Epithelial cell of prostate (primary cell): ENCODE results near the gene PDXK.

Experiments used
- DNase-seq: peaks from one replicate; pipeline ENCODE4 v3.0.0-alpha.2; 2011; ENCODE audit warnings: low read depth, low spot score
- H3K27ac ChIP-seq: fragments of 450-650 bp; 2 replicates; pipeline ENCODE4 v1.5.1; 2017; ENCODE audit warnings: mild to moderate bottlenecking

PDXK gene

DNA sequence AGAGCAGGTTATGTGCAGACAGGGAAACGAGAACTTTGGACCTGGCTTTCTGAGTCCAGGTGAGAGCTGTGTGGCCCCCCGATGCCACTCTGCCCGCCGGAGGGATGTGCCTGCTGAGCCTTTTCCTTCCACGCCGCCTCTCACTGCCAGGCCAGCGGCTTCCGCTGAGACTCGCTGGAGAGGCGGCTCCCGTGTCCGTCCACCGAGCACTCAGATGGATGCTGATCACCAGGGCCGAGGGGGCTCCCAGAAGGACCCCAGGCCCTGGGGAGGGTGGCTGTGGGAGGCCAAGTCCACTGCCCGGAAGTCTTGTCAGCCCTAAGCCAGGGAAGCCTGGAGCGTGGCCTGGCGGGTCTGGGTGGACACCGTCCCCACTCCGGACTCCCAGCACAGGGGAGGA, 40.7 kb downstream of the PDXK start:
- DNase-seq: no peak
- no peak overlapping the region for H3K27ac ChIP-seq

DNA sequence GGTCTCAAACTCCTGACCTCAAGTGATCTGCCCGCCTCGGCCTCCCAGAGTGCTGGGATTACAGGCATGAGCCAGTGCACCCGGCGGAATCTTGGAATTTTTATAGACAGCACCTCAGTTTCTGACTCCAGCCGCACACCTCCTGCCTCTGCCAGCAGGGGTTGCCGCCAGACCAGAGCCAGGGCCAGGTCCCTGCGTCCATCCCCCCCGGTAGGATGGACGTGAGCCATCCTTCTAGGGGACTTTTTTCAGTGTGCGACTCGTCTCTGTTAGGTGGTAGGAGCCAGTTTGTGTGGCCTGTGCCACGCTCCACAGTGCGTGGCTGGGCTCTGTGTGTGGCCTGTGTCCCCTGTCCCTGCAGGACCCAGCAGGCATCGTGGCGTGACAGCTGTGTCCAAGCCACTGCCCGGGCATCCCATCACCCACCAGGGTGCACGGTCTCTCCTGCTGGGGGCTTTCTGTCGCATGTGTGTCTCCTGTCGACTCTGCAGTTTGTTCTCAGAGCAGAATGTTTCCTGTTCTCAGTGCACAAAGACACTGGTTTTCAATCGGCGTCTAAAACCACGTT, 41.5 kb downstream of the PDXK start:
- H3K27ac ChIP-seq: no peak overlapping the region
- DNase-seq: no peak

DNA sequence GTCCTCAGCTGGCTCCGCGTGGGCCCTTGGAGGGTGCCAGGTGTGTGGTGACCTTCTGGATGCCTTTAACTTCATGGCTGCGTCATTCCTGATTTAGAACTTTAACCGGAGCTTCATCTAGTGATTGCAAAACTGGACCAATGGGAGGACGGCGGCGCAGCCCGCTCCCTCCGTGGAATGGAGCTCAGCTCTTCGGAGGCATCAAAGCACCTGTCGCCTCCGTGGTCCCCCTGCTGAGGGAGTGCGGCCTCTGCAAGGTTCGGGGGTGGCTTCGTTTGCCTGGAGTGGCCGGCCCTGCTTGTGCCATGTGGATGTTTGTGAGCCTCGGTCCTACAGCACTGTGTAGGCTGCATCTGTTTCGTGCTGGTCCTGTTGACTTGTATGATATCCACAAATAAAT, 43.0 kb downstream of the PDXK start:
- no peak for DNase-seq
- H3K27ac ChIP-seq: peak overlapping the region; percentile 44

DNA sequence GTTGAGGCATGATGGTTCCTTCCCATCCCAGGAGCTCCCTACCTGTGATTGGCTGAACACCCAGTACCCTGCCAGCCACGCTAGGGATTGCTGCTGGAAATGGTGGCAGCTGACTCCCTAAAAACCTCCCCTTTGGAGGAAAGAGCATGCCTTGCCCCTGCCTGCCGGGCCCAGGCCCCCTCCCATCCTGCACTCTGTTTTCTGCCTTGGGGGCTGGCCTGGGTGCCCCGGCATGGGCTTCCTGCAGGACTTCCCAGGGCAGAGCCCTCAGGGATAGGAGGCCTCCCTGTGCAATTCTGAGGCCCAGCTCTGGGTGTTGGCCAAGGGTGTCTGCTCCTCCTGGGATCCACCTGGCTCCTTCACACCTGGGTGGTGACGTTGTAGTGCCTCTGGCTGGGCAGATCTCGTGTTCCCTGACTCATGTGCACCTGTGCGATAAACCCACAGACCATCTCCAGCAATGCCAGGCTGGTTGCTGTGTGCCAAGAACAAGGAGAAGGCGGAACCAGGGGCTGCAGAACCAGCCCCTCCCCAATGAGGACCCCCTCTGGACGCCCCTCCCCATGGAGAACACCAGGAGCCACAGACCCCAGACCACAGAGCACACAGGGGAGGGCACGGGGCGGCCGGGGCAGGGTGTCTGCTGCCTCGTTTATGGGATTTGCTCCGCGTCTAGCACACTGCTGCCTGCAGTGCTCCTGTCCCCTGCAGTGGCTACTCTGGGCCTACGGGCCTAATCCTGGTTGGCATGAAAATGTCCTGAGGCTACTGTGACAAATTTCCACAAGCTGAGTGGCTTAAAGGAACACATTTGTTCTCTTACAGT, 43.6 kb downstream of the PDXK start:
- peak; percentile 53 for DNase-seq
- H3K27ac ChIP-seq: peak overlapping the region; percentile 44

DNA sequence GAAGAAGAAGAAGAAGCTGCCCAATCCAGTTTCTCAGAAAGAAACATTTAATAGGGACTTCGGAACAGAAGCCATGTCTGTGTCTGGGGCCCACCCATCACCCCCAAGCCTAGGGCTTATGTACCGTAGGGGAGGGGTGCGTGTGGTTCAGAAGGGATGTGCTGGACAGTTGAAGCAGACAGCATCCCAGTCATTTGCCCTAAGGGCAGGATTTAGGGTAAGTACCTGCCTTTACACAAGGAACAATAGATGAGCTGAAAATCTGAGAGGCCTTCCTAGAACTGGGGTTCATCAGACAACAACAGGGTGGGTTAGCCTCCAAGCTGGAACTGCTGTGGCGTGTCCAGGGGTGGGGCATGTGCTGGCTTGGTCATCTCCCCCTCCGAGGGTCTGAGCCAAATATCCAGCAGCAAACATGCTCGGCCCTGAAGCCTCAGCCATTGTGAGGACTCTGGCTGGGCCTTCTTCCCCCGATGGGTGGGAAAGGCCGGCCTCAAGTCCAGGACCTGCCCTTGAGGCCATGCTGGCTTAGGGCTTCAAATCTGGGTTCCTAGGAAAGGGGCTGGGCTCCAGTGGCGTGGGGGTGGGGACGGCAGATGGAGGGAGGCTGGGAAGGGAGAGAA, 45.1 kb downstream of the PDXK start:
- DNase-seq: no peak
- peak overlapping the region; percentile 44 for H3K27ac ChIP-seq

DNA sequence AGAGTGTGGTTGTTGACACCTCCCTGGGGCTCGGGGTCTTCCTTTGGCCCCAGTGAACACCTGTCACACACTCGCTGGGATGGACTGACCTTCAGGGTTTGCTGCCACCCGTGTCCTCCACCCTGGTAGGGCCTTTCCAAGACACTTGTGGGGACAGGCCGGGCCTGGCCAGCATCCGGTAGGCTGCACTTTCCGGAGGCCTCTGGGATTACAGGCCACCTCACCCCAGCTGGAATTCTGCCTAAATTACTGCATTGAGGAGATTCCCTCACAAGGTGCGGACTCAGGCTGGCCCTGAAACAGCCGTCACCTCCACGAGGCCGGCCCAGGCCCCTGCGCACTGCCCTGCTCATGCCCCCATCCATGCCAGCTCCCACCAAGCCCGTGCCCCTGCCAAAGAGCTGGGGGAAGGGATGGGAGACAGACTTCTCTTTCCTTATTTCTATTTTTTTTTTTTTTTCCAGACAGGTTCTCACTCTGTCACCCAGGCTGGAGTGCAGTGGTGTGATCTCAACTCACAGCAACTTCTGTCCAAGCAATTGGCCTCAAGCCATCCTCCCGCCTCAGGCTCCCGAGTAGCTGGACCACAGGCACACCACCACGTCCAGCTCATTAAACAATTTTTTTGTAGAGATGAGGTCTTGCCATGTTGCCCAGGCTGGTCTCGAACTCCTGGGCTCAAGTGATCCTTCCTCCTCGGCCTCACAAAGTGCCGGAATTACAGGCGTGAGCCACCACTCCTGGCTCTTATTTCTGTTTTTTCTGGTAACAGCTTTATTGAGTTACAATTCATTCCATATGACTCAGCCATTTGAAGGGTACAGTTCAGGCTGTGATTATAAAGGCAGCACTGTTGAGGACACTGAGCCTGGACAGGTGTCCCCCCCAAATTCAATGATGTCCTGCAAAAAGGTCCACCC, 45.9 kb downstream of the PDXK start:
- peak overlapping the region; percentile 44 for H3K27ac ChIP-seq
- no peak for DNase-seq

DNA sequence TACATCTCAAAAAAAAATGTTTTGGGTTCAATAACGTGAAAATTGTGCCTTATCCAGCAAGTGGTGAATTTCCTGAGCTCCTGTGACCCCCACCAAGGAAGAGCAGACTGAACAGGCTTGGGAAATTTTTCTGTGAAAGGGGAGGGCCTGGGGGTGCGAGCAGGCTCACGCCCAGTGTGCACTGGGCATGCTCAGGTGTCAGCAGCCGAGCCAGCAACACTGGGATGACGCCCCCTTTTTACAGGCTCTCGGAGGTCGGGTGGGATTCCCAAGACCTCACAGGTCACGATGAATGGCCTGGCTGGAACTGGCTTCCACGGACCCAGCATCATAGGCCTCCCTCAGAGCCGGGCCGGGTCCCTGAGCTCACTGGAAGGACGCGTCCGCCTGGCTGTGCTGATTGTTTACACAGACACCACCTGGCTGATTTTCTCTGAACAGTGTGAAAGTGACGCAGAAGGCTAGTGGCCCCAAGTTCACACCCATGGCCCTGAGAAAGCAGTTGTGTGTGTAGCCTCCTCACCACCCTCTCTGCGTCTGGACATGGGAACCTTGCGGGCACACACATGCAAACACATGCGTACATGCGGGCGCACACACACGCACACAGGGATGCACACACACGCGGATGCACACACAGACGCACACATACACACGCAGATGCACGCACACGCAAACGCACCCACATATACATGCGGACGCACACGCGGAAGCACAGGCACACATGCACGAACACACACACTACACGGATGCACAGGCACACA, 48.0 kb downstream of the PDXK start:
- no peak for DNase-seq
- H3K27ac ChIP-seq: peak overlapping the region; percentile 78

DNA sequence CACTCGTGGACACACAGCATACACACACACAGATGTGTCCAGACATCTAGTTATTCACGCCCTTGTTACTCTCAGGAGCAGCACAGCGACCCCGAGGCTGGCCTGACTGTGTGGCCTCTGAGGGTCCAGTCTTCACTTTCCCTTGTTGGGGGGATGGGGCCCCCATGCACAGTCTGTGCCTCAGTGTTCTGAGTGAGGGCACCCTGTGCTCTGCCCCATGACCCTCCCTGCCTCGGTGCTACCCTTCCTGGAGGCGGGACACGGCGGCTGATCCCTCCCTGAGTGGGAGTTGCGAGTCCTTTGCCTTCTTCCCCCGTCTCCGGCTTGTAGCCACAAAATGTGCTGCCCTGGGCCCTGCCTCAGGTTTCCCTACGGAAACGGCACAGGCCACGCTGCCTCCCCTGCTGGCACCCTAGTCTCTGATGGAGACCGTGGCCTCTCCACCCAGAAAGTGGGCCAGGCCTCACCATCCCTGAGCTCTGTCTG, 48.6 kb downstream of the PDXK start:
- no peak for DNase-seq
- peak overlapping the region; percentile 78 for H3K27ac ChIP-seq

DNA sequence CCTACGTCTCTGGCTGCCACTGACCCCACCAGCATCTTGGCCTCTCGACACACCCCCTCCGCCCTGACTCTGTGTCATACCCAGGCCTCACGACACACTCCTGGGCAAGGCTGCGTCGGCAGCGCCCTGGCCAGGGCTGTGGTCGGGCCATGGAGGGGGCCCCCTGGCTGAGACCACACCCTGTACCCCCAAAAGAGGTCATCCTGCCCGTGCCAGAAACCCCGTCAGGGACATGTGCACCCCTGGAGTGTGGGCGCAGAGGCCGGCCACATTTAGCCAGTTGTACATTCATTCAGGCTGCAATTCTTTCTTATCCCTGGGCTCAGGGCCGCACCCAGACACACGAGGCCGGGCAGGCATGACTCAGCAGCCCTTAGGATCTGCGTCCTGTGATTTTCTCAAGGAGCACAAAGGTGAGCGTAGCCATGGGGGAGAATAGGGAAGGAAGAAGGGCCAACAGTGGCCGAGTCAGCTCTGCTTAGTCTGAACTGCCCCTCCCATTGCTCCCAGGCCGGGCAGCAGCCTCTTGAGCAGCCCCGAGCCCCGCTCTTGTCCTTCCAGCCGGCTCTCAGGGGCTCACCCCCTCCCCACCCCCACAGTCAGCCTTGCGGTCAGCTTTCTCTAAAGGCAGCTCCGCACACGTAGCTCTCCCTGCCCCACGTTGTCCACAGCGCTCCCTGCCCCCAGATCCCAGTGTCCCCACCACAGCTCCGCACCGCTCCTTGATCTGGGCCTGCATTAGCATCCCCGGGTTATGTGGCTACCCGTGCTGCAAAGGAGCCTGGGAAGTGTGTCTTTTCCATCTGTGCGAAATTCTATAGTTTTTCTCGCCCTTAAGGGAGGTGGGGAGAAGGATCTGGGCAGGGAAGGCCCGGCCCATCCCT, 49.3 kb downstream of the PDXK start:
- H3K27ac ChIP-seq: peak overlapping the region; percentile 78
- peak; percentile 70 for DNase-seq

DNA sequence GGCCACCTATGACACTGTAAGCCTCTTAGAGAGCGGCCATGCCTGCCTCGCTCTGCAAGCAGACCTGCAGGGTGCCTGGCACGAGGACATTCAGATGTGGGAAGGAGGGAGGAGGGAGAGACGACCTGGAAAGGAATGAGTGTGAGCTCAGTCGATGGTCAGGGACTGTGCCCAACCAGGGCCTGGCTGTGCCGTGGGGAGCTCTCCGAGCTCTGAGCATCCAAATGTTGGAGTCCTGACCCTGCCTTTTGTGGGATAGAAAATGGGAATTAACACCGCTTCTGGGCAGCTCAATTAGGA, 49.9 kb downstream of the PDXK start:
- no peak for DNase-seq
- peak overlapping the region; percentile 78 for H3K27ac ChIP-seq

DNA sequence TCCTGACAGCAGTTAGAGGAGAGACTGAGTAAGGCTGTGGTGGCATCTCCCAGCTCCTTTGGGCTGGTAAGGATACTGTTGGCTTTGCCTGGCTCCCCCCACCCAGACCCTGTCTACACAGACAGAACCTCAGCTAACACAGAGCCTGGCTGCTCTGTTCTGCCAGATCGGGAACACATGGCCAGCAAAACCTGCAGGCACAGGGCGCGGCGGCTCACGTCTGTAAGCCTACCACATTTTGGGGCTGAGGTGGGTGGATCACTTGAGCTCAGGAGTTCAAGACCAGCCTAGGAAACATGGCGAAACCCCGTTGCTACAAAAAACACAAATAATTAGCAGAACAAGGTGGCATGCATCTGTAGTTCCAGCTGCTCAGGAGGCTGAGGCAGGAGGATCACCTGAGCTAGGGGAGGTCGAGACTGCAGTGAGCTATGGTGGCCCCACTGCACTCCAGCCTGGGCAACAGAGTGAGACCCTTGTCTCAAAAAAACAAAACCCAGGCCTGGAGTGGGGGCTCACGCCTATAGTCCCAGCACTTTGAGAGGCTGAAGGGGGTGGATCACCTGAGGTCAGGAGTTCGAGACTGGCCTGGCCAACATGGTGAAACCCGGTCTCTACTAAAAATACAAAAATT, 50.5 kb downstream of the PDXK start:
- no peak for DNase-seq

DNA sequence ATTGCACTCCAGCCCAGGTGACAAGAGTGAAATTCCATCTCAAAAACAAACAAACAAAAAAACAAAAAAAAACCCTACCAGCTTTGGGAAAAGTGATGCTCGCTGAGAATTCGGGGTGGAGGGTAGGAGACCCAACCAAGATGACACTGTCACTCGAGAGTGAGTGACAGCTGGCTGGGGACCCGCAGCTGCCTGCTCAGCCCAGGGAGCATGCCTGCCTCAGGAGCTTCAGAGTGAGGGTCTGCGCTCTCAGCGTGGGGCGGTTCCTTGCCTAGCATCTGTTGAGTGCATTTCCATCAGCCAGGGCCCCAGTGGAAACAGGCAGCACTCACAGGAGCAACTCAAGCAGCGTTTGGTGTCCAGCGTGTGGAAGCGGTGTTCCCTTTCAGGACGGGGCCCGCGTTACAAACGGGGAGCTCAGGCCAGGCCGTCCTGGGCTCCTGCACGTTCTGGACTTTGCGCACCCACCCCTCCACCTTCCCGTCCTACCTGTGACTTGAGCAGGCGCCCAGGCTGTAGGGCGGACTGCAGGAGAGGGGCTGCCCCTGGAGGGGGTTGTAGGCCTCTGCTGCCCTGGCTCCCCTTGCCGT, 51.2 kb downstream of the PDXK start:
- DNase-seq: no peak
- no peak overlapping the region for H3K27ac ChIP-seq

More for the DNA sequence above, 50.5 kb downstream of the PDXK start:
- H3K27ac ChIP-seq: no peak overlapping the region

DNA sequence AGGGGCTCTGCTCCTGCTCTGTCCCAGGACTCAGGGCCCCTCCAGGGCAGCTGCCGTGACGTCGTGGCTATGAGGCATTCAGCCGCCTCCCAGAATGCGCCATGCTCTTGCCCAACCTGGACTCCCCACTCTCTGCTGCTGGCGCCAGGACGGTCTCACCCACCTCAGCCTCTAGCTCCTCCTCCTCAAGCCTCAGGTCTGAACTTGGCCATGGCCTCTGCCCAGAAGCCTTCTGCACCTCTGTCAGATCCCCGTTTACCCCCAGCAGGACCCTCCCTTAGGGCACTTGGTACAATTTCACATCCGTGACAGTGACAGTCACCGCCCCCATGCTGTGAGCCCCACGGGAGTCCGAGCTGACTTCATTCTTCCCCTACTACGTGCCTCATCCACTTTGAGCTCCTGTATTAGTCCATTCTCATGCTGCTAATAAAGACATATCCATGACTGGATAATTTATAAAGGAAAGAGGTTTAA, 52.3 kb downstream of the PDXK start:
- peak overlapping the region; percentile 86 for H3K27ac ChIP-seq
- DNase-seq: no peak

DNA sequence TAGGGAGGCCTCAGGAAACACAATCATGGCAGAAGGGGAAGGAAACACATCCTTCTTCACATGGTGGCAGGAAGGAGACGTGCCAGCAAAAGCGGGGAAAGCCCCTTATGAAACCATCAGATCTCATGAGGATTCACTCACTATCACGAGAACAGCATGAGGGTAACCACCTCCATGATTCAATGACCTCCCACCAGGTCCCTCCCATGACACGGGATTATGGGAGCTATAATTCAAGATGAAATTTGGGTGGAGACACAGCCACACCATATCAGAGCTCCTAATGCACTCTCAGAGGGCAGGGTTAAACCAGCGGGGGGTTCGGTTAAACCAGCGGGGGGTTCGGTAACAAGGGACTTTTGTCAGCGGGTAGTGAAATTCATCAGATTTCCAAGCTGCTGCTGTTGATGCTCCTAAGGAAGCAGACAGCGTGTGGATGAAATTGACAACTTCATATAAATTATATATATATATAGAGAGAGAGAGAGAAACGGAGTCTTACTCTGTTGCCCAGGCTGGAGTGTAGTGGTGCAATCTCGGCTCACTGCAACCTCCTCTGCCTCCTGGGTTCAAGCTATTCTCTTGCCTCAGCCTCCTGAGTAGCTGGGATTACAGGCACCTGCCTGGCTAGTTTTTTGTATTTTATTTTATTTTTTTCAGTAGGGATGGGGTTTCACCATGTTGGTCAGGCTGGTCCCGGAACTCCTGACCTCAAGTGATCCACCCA, 52.9 kb downstream of the PDXK start:
- no peak for DNase-seq
- H3K27ac ChIP-seq: peak overlapping the region; percentile 86

DNA sequence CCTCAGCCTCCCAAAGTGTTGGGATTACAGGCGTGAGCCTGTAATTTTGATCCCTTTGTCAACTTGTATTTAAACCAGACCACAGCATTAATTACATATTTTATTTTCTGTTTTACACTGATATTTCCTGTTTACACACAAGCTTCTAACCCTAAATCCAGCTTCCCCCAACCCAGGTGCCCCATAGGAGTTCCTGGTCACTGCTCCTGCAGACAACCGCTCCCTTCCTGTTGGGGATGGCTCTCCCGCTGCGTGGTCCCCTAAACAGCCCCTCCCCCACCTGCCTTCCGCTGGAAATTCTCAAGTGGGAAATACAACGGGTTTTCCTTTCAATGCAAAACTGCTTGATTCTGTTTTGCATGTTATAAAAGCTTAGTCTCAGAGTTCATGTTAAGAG, 53.5 kb downstream of the PDXK start:
- DNase-seq: no peak
- peak overlapping the region; percentile 86 for H3K27ac ChIP-seq

DNA sequence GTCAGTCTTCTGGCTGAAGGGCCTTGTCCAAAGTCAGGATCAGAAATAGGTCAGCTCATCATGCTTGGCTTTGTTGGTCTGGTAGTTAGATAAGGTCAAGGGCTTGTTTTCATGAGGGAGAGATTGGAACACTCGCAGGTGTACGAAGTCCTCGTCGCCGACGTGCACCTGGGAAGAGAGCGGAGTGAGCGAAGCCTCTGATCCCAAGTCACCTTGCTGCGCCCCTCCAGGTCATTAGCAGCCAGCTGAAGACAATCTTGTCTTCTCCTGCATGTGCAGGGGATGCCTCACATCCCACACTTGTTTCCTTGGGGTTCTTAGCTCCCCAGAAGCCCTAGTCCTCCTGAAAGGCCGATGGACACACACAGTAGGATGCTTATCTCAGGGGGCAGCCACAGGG, 55.2 kb downstream of the PDXK start:
- no peak for DNase-seq
- H3K27ac ChIP-seq: peak overlapping the region; percentile 86

DNA sequence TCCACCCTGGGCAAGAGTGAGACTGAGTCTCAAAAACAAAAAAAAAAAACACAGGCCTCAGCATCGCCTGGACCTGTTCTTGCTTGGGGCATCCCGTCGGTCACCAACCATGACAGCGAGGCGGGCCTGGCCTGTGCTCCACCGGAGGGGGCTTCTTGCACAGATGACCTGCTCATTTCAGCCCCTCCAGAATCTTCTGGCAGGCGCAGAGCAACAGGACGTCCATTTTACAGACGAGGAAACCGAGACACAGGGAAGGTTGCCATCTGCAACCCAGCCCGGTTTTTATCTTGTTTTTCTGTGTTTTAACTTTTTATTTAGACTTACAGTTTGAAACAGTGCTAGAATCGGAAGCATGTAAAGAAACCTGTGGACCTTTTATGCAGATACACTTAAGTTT, 56.3 kb downstream of the PDXK start:
- peak overlapping the region; percentile 86 for H3K27ac ChIP-seq
- DNase-seq: no peak
